HepG2 (cell line): Measurements from ENCODE around the gene CCL17. TPM values are rescaled to one million over a fixed set of nuclear protein-coding genes. Genes with fewer than 3 reads are reported as not detected.

Source experiments
- ATAC-seq: fragments of 200-7000 bp; cut with Tn5 transposase; 3 replicates; pipeline ENCODE4 v1.9.1; 2020; ENCODE audit warnings: mild to moderate bottlenecking, moderate library complexity
- BruUV-seq: library from RNA; stranded (reverse); fragments of 400-500 nt; replicated peaks from 2 replicates; lab custom pipeline; 2021; lab: Mats Ljungman, UMichigan
- CTCF ChIA-PET: fragments of 300-600 bp; formaldehyde crosslinking; extraction: SDS; loops from one replicate; lab custom pipeline; 2021; ENCODE audit warnings: low total read pairs, inconsistent platforms, low intra/inter-chr PET ratio; lab: Yijun Ruan, JAX
- POLR2A ChIA-PET: fragments of 350-600 bp; sonication (Branson Sonifier 250); formaldehyde crosslinking; loops from one replicate; lab custom pipeline; 2020; ENCODE audit warnings: antibody characterized with exemption, inconsistent platforms; lab: Yijun Ruan, JAX
- DNase-seq: peaks from one replicate; pipeline ENCODE4 v3.0.0-alpha.2; 2015; ENCODE audit warnings: low spot score
- FAIRE-seq: peaks from 3 replicates; lab custom pipeline; 2011; peaks lifted over from hg19 to GRCh38; lab: Jason Lieb, UNC
- H2AFZ ChIP-seq: one replicate; pipeline ENCODE4 v1.6.1; 2011; ENCODE audit warnings: low read length, inconsistent platforms
- H3K27ac ChIP-seq: fragments of 300-600 bp; 3 replicates; pipeline ENCODE4 v1.8.0; 2011; ENCODE audit warnings: mixed run types, mild to moderate bottlenecking, mixed read lengths, low read length, inconsistent platforms; ENCODE audit not compliant: insufficient read depth; ENCODE audit errors: extremely low read length
- H3K27me3 ChIP-seq, 2 experiments: fragments of 200-600 bp in 1 of 2; 2 replicates in 1 of 2; 3 replicates in 1 of 2; pipeline versions ENCODE4 v1.6.0 to v1.8.0; 2011; ENCODE audit warnings: low read length in 2 of 2, mild to moderate bottlenecking in 2 of 2, moderate library complexity in 2 of 2, inconsistent platforms in 1 of 2; ENCODE audit not compliant: insufficient read depth in 2 of 2, control insufficient read depth in 1 of 2
- H3K36me3 ChIP-seq, 2 experiments: fragments of 200-600 bp in 1 of 2; replicated peaks in 1 of 2; 2 replicates in 1 of 2; 3 replicates in 1 of 2; pipeline versions ENCODE4 v1.5.1 to v1.8.0; 2011; ENCODE audit warnings: low read length in 2 of 2, inconsistent platforms in 1 of 2; ENCODE audit not compliant: insufficient read depth in 2 of 2, control insufficient read depth in 1 of 2
- H3K4me1 ChIP-seq: 2 replicates; pipeline ENCODE4 v1.5.1; 2012; ENCODE audit warnings: low read length, inconsistent platforms; ENCODE audit not compliant: insufficient read depth
- H3K4me2 ChIP-seq: 2 replicates; pipeline ENCODE4 v1.6.0; 2011; ENCODE audit warnings: low read depth, low read length, inconsistent platforms
- H3K4me3 ChIP-seq, 3 experiments: fragments of 200-600 bp in 1 of 3; sonication (generic), shearing (Covaris generic) in 1 of 3; replicated peaks in 1 of 3; 2 replicates each; pipeline ENCODE4 v1.5.1; 2011 to 2016; ENCODE audit warnings: low read length in 3 of 3, inconsistent platforms in 2 of 3, low read depth in 2 of 3, mild to moderate bottlenecking in 2 of 3, control low read depth in 1 of 3, mixed read lengths in 1 of 3; ENCODE audit not compliant: insufficient read depth in 1 of 3
- H3K79me2 ChIP-seq: one replicate; pipeline ENCODE4 v1.6.1; 2011; ENCODE audit warnings: low read length, inconsistent platforms; ENCODE audit not compliant: insufficient read depth
- H3K9ac ChIP-seq: 2 replicates; pipeline ENCODE4 v1.6.0; 2011; ENCODE audit warnings: mild to moderate bottlenecking, low read depth, low read length, inconsistent platforms; ENCODE audit not compliant: insufficient read depth
- H3K9me3 ChIP-seq: 2 replicates; pipeline ENCODE4 v1.5.1; 2012; ENCODE audit warnings: mild to moderate bottlenecking, low read length
- H4K20me1 ChIP-seq: 2 replicates; pipeline ENCODE4 v1.6.0; 2011; ENCODE audit warnings: inconsistent platforms, mild to moderate bottlenecking, low read length, moderate library complexity; ENCODE audit not compliant: insufficient read depth
- DPF2 ChIP-seq: sonication (generic); formaldehyde crosslinking; IDR thresholded peaks from 2 replicates; pipeline ENCODE4 v1.4.0; 2020; ENCODE audit warnings: mild to moderate bottlenecking, low read depth, missing genetic modification reagents, borderline replicate concordance
- FOXM1 ChIP-seq: sonication (generic); formaldehyde crosslinking; IDR thresholded peaks from 2 replicates; pipeline ENCODE4 v1.5.0; 2020; ENCODE audit warnings: missing genetic modification reagents
- ZKSCAN1 ChIP-seq: fragments of 150-350 bp; IDR thresholded peaks from 2 replicates; pipeline ENCODE4 v1.6.1; 2014; ENCODE audit warnings: low read length
- ZNF460 ChIP-seq: sonication (generic); formaldehyde crosslinking; IDR thresholded peaks from 2 replicates; pipeline ENCODE4 v1.5.1; 2020; ENCODE audit warnings: missing genetic modification reagents, mild to moderate bottlenecking, borderline replicate concordance
- WGBS: methylation state at CpG from one replicate; pipeline ENCODE4 v1.1.6; 2017; ENCODE audit warnings: low lambda C conversion rate; 5-methylcytosine and 5-hydroxymethylcytosine counted together
- in situ Hi-C: cut with HindIII; loops from 2 replicates; pipeline ENCODE4 v1.10.0; 2017; ENCODE audit warnings: low pct_unique_long_range_greater_than_20kb; ENCODE audit not compliant: extremely low pct_ligation_motif_present
- intact Hi-C: fragments of 100-400 bp; cut with micrococcal nuclease; formaldehyde crosslinking; loops from one replicate; pipeline ENCODE4 v1.10.0; 2022; ENCODE audit not compliant: unreplicated experiment
- polyA plus RNA-seq, 8 experiments: library from polyadenylated mRNA; depleted of rRNA in 3 of 8; stranded (reverse) in 7 of 8; unstranded in 1 of 8; fragments of >200 nt; fragmentation: Illumina TruSeq in 4 of 8; extraction: Trizol in 4 of 8; gene quantifications; 2 replicates each; pipeline versions ENCODE4 v1.2.1 to v1.2.3, GENCODE V29; 2011 to 2016; ENCODE audit warnings: low read depth in 4 of 8, missing spikeins in 1 of 8, mixed read lengths in 1 of 8; ENCODE audit not compliant: insufficient read depth in 1 of 8
- total RNA-seq, 5 experiments: library from RNA; depleted of rRNA; stranded (reverse); fragments of >200 nt; fragmentation: Illumina TruSeq; extraction: Trizol; gene quantifications; 2 replicates each; pipeline ENCODE4 v1.2.3, GENCODE V29; 2016; ENCODE audit warnings: low read depth in 1 of 5

The CCL17 gene
- total and polyA plus RNA-seq, 2 of the 13 experiments (the other 11 are each of a cell fraction or from before 2014, with no cell fraction given), result not detected

DNA sequence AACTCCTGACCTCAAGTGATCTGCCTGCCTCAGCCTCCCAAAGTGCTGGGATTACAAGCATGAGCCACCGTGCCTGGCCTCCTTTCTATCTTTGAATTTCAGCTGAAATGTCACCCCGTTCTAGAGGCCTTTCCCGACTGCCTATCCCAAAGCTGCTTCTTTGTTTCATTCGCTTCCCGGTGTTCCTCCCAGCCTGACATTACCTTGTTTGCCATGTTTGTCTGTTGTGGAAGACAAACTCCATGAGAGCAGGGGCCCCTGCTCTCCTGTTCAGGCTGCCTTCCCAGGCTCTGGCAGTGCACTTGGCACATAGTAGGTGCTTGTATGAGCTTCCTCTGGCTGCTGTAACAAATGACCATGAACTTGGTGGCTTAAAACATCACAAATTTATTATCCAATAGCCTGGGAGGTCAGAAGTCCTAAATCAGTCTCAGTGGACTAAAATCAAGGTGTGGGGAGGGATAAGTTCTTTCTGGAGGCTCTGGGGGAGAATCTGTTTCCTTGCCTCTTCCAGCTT is 48.6 kb upstream of the CCL17 start:
- intact Hi-C loops (no loop called here), in situ Hi-C loops (no loop called here)
- Histone ChIP-seq H3K36me3 (no peaks in the 10 kb centered on the region), H4K20me1 (no peaks in the 10 kb centered on the region), H3K9ac (no peak overlapping the region), H3K27ac (no peak overlapping the region), H3K27me3 (peaks cover 0 to 21% of the 10 kb centered on the region in 2 experiments; a peak in 3 of 5 replicates), H3K4me3 (no peak overlapping the region), H3K79me2 (no peaks in the 10 kb centered on the region), H3K9me3 (no peaks in the 10 kb centered on the region), H3K4me2 (no peak overlapping the region), H3K4me1 (peaks cover 26% of the 10 kb centered on the region), H2AFZ (no peak overlapping the region)
- CTCF ChIA-PET, result no interaction called here
- no TSS peak for BruUV-seq
- no peak for ATAC-seq
- WGBS, result 38% methylated on average over 5 of the region's 5 CpGs
- POLR2A ChIA-PET, result interaction anchor here (2.0 kb wide), 1 partner anchor 16 kb away, joined by 11 read pairs; the partner anchor contains the start of gene CX3CL1
- FAIRE-seq, result no peak
- TF ChIP-seq ZKSCAN1 (peak; percentile 87), FOXM1 (CRISPR knock-in tag) (no peak)
- DNase-seq, result no peak

DNA sequence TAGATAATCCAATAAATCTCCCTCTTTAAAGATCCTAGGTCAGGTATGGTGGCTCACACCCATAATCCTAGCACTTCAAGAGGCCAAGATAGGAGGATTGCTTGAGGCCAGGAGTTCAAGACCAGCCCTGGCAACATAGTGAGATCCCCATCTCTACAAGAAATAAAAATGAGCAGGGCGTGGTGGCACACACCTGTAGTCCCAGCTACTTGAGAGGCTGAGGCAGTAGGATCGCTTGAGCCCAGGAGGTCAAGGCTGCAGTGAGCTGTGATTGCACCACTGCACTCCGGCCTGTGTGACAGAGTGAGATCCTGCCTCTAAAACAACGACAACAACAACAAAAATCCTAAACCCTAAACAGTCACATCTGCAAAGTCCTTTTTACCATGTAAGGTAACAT is 48.0 kb upstream of the CCL17 start:
- 27% methylated on average over 4 of the region's 4 CpGs for WGBS
- no peak for FAIRE-seq

More for the DNA sequence above, 48.0 kb upstream of the CCL17 start:
- Histone ChIP-seq H3K4me1 (peaks cover 26% of the 10 kb centered on the region), H3K9me3 (no peaks in the 10 kb centered on the region), H3K27me3 (peaks cover 0 to 21% of the 10 kb centered on the region in 2 experiments; a peak in 3 of 5 replicates), H3K9ac (no peak overlapping the region), H3K36me3 (no peaks in the 10 kb centered on the region), H3K27ac (no peak overlapping the region), H3K79me2 (no peaks in the 10 kb centered on the region), H3K4me3 (no peak overlapping the region), H2AFZ (no peak overlapping the region), H4K20me1 (no peaks in the 10 kb centered on the region), H3K4me2 (no peak overlapping the region)
- ATAC-seq (no peak), DNase-seq (no peak)
- no TSS peak for BruUV-seq
- in situ Hi-C loops, result no loop called here
- ChIA-PET CTCF (no interaction called here), POLR2A (interaction anchor here (2.0 kb wide), 1 partner anchor 16 kb away, joined by 11 read pairs; the partner anchor contains the start of gene CX3CL1)
- intact Hi-C loops, result no loop called here
- no peak for TF ChIP-seq DPF2
- peak; percentile 91 for TF ChIP-seq ZNF460 (CRISPR knock-in tag)
